AG09309 (cell line): ENCODE measurements around the gene NRF1.

Experiments used
- DNase-seq: peaks from one replicate; pipeline ENCODE4 v3.0.0-alpha.2; 2010; ENCODE audit warnings: low read depth
- H3K4me3 ChIP-seq: 2 replicates; pipeline ENCODE4 v1.5.1; 2011; ENCODE audit warnings: mild to moderate bottlenecking, low read depth, low read length, moderate library complexity; ENCODE audit not compliant: control insufficient read depth
- CTCF ChIP-seq: IDR thresholded peaks from 2 replicates; pipeline ENCODE4 v1.5.1; 2011; ENCODE audit warnings: mild to moderate bottlenecking, low read depth, low read length, inconsistent platforms; ENCODE audit not compliant: insufficient read depth, control insufficient read depth; ENCODE audit errors: missing control alignments

The NRF1 gene

GRCh38 chr7:129644634-129645230, 33.2 kb downstream of the NRF1 start:
- peak; percentile 40 for TF ChIP-seq CTCF
- no peak overlapping the region for H3K4me3 ChIP-seq
- DNase-seq, result no peak

DNA sequence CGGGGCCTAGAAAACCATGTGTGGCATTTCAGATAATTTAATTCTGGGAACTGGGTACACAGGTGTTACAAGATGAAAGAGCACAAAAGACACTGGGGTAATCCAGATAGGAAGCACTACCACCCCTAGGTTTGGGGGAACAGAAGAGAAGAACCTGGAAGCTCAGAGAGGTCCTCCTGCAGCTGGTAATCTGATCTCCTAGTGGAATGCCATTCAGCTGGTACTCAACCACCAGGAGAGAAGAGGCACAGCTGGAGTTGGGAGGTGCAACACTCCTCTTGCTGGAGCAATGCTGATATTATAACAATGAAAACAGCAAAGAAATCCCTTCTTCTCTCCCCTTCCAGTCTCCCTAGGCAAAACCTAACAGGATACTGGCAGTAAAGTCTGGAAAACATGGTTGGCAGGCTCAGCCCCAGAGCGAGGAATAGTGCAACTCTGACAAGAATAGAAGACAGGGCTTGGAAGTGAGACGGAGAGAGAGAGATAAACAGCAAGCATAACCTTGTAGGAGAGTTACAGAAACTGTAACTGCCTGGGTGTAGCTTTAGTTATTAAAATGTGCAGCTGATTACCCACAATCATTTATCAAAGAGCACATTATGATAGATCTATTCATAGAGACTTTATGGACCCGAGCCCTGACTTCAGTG, 35.0 kb downstream of the NRF1 start:
- no peak for TF ChIP-seq CTCF
- DNase-seq, result no peak
- H3K4me3 ChIP-seq, result no peak overlapping the region

DNA sequence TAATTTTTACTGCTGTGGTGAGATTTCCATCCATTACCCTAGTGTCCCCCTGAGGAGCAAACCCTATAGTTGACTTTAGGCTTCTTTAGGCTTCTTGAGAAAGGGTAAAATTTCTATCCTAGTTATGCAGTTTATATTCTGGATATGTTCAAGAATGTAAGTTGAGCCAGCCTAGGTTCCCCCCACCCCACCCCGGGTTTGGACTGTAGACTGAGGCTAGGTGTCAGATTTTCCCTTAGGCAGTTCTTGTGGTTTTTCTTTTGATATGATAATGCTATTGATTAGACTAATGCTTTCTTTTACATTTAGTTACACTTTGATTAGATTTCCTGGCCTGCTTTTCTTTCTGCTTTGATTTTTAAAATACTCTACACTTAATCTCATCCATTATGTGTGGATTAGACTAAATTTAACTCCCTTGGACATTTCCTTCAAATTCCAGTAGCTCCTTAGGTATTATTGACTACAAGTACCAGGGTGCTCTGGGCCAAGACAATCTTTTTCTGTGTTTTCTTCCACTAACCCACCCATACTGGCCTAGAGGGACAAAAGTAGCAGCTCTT, 37.7 kb downstream of the NRF1 start:
- TF ChIP-seq CTCF, result no peak
- no peak for DNase-seq
- H3K4me3 ChIP-seq, result no peak overlapping the region

DNA sequence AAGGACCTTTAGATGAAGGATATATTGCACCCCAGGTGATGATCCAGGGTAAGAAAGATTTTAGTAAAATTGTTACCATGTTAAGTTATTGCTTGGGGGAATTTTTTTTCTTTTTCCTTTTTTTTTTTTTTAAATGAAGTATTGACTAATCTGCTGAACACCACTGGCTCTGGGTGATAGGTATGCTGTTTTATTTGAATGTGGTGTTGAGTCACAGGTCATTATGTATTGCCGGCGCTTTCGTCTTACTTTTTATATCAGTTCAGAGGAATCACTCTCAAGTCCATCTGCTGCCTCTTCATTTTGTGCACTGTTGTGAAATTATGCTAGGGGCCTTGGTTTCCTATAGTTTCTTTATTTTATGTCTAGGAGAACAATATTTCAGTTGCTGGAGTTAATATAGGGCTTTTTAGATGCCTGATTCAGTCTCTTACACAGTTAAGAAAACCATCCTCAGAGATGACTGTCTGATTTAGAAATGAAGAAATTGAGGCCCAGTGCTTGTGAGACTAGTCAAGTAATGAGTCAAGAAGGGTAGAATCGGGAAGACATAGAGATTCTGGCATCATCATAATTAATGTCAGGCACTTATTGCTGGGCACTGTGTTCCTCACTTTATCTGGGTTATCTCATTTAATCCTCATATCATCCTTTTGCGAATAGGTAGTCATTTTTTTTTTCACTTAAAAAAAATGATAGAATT, 38.7 kb downstream of the NRF1 start:
- H3K4me3 ChIP-seq, result no peak overlapping the region
- no peak for DNase-seq
- no peak for TF ChIP-seq CTCF

- no peak overlapping the region for H3K4me3 ChIP-seq
- no peak for DNase-seq
- no peak for TF ChIP-seq CTCF
Observed at GRCh38 chr7:129652914-129653313, 41.4 kb downstream of the NRF1 start.

- H3K4me3 ChIP-seq, result no peak overlapping the region
- DNase-seq, result no peak
- TF ChIP-seq CTCF, result no peak
Observed at GRCh38 chr7:129655811-129656210, 44.3 kb downstream of the NRF1 start.
